Adipocyte (in vitro differentiated cells): ENCODE results near the gene NPHP3.

Experiments
- DNase-seq: peaks from one replicate; pipeline ENCODE4 v3.0.0-alpha.2; 2015; ENCODE audit warnings: low read depth
- H3K27me3 ChIP-seq: replicated peaks from 2 replicates; pipeline ENCODE4 v1.7.0; 2013; ENCODE audit warnings: mild to moderate bottlenecking, low read length, moderate library complexity; ENCODE audit not compliant: control insufficient read depth, insufficient read depth
- H3K36me3 ChIP-seq: 2 replicates; pipeline ENCODE4 v1.7.0; 2013; ENCODE audit warnings: low read length, mild to moderate bottlenecking, moderate library complexity; ENCODE audit not compliant: control insufficient read depth, insufficient read depth, severe bottlenecking
- H3K4me1 ChIP-seq: 2 replicates; pipeline ENCODE4 v1.7.0; 2013; ENCODE audit warnings: mild to moderate bottlenecking, low read length, moderate library complexity; ENCODE audit not compliant: control insufficient read depth, insufficient read depth
- H3K4me3 ChIP-seq: 2 replicates; pipeline ENCODE4 v1.7.0; 2013; ENCODE audit warnings: mild to moderate bottlenecking, low read length, moderate library complexity
- H3K9ac ChIP-seq: 2 replicates; pipeline ENCODE4 v1.7.0; 2013; ENCODE audit warnings: mild to moderate bottlenecking, low read length, moderate library complexity
- H3K9me3 ChIP-seq: 2 replicates; pipeline ENCODE4 v1.7.0; 2013; ENCODE audit warnings: mild to moderate bottlenecking, low read length, moderate library complexity; ENCODE audit not compliant: control insufficient read depth

NPHP3 gene

DNA sequence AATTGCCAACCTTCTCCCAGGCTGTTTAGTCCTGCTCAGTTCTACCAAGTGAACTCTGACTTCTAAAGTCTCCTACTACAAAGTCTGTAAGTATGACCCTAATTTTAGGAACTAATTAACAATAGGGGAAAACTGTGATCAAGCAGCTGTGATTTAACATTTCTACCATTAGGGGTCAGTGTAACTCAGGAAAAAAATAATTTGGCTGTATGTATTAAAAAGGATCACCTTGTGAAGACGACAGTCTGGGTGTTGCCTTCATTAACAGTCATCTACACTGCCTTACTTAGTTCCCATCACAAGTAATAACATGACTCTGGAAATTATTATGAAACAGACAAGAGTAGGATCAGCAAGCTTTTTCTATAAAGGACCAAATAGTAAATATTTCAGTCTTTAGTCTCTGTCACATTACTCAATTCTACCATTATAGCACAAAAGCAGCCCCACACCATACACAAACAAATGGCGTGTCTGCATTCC, 4.2 kb upstream of the NPHP3 start:
- H3K4me1 ChIP-seq: peaks cover 9% of the 10 kb centered on the region
- no peaks in the 10 kb centered on the region for H3K27me3 ChIP-seq
- H3K9ac ChIP-seq: no peak overlapping the region
- no peak overlapping the region for H3K4me3 ChIP-seq
- H3K36me3 ChIP-seq: no peaks in the 10 kb centered on the region
- H3K9me3 ChIP-seq: no peaks in the 10 kb centered on the region
- peak; percentile 67 for DNase-seq

DNA sequence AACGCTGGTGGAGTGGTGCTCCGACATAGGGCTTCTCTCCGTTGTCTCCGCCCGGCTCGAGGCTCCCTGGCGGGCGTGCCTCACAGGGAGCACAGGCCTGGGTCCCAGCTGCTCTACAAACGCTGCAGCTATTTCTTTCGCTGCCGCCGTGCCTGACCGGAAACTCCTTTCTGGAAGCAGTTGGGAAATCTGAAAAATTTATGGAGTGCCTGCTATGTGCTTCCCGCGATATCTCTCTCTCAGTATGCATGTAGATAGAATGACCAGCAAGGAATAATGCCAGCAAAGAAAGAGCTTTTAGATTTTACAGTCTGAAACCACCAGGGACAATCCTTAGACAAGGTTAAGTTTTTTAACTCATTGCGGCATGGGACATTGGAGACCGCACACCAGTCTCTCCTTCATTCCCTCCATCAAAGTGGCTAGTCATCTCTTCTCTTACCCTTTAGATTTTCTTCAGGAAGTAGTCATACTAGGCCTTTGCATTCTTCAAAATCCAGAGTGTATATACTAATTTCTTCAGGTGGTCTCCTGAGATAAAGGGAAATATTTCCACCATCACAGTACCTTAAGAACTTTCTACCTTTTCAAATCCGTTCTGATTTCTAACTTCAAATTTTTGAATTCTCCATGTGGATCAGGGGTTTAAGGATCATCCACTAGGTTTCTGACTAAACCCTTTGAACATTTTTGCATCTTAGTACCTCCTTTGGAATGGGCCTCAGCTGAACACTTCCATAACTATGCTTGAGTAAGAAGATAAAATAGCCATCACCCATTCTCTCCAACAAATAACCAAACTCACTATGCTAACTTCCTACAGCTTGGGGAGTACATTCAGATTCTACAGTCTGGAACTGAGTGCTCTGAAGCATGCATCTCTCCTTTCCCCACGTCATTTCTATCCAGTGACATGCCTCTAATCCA, 1.1 kb upstream of the NPHP3 start:
- peaks cover 29% of the 10 kb centered on the region for H3K4me1 ChIP-seq
- no peaks in the 10 kb centered on the region for H3K9me3 ChIP-seq
- H3K27me3 ChIP-seq: no peaks in the 10 kb centered on the region
- peak overlapping the region; percentile 92 for H3K9ac ChIP-seq
- DNase-seq: no peak
- peaks cover 3% of the 10 kb centered on the region for H3K36me3 ChIP-seq
- H3K4me3 ChIP-seq: peak overlapping the region; percentile 95

DNA sequence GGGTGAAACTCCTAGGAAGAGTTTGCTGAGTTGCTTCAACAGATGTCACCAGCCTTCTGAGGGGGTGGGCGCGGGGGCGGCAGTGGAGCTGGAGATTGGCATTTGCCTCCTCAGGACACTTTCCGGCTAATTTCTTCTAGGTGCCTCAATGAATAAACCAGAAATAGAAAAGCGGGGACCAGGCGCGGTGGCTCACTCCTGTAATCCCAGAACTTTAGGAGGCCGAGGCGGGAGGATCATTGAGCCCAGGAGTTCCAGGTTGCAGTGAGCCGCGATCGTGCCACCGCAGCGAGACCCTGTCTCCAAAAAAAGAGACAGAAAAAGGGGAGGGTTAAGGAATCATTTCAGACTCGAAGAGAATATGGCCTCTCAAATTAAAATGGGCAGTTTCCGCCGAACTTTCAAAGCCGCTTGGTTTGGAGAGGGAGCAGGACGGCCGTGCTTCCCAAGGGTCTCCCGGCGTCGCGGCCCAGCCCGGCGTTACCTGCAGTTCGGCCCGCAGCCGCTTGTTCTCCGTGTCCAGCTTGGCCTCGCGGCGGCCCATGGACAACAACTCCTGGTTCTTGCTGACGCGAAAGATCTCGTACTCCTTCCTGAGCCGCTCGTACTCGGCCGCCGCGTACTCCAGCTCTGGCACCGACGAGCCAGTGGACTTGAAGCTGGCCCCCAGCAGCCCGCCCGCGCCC, 587 bp downstream of the NPHP3 start:
- no peaks in the 10 kb centered on the region for H3K9me3 ChIP-seq
- H3K36me3 ChIP-seq: peaks cover 14% of the 10 kb centered on the region
- peak overlapping the region; percentile 92 for H3K9ac ChIP-seq
- H3K27me3 ChIP-seq: no peaks in the 10 kb centered on the region
- DNase-seq: peak; percentile 83
- H3K4me3 ChIP-seq: peak overlapping the region; percentile 93
- H3K4me1 ChIP-seq: peaks cover 29% of the 10 kb centered on the region

DNA sequence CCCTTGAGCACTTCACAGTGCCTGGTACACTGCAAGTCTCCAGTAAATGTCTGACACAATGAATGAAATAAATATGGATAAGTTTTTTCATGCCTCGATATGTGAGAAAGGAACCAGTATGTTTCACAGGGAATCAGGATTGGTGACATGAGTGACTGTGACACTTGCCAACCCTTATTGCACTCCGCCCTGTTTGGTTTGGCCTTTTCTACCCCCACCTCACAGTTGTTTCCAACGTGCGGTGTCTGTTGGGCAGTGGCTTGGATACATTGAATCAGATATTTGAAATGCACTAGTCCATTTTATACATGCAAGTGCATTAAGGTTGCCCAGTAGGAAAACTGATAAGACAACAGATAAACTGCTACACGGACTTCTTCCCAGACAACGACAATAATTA, 2.0 kb downstream of the NPHP3 start:
- no peak for DNase-seq
- peaks cover 23% of the 10 kb centered on the region for H3K36me3 ChIP-seq
- no peaks in the 10 kb centered on the region for H3K9me3 ChIP-seq
- H3K4me3 ChIP-seq: peak overlapping the region; percentile 93
- peaks cover 29% of the 10 kb centered on the region for H3K4me1 ChIP-seq
- no peaks in the 10 kb centered on the region for H3K27me3 ChIP-seq
- peak overlapping the region; percentile 29 for H3K9ac ChIP-seq

DNA sequence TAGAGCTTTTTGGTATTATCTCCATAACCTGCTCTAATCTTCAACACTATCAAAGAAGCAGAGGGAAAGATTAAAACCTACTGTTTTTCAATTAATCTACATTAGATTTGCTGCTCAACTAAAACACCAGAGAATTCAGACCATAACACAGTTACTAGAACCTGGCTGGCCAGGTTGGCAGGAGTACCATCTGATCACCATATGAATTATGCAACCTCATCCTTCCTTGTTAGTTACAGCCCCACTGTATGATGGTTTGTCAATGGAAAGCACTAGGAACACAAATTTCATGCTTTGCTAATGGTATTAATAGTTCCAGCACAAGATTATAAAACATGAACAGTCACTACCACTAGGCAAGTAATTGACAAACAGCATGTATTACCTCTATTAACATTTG, 5.8 kb downstream of the NPHP3 start:
- peaks cover 48% of the 10 kb centered on the region for H3K36me3 ChIP-seq
- H3K27me3 ChIP-seq: no peaks in the 10 kb centered on the region
- H3K4me3 ChIP-seq: no peak overlapping the region
- no peak for DNase-seq
- peaks cover 23% of the 10 kb centered on the region for H3K4me1 ChIP-seq
- no peaks in the 10 kb centered on the region for H3K9me3 ChIP-seq
- H3K9ac ChIP-seq: no peak overlapping the region

DNA sequence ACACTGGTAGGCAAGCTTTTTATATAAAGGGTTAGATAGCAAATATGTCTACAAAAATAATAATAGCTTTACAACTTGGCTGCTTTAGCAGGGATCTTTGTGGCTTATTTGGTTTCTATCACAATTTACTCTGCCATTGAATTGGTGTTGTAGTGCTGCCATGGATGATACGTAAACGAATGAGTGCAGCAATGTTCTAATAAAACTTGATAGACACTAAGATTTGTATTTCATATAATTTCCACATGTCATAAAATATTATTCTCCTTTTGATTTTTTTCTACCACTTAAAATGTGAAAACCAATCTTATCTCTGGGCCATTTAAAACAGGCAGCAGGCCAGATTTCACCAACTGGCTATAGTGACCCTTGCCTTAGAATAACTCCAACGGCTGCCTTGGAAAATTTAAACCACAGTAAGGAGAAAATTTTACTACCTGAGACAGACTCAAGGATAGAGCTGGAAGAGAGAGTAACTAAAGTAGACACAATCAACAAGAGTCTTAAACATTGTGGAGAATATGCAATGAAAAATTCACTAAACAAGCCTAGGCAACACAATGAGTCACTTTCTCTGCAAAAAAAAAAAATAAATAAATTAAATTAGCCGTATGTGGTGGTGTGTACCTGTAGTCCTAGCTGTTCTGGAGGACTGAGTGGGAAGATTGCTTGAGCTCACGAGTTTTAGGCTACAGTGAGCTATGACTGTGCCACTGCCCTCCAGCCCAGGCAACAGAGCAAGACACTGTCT, 8.1 kb downstream of the NPHP3 start:
- Histone ChIP-seq H3K36me3 (peaks cover 67% of the 10 kb centered on the region), H3K4me1 (peaks cover 4% of the 10 kb centered on the region)

DNA sequence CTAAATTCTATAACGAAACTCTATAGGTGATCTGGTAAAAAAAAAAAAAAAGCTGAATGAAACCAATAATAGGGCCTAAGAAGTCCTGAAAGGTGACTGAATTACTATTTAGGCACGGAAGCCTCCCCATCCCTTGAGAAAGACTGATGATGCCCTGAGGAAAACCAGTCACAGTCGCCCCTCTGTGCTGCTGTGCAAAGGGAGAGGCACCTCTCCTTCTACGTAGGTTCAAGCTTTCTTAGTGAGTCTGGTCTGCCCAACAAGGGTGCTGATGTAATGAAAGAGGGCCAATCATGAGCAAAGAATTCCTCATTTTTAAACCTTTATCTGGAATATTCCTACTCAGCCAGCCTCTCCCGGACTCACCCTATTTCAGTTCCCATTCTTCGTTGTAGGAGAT, 11.9 kb downstream of the NPHP3 start:
- Histone ChIP-seq H3K27me3 (no peaks in the 10 kb centered on the region), H3K36me3 (peaks cover 74% of the 10 kb centered on the region), H3K4me1 (peaks cover 4% of the 10 kb centered on the region), H3K9me3 (no peaks in the 10 kb centered on the region), H3K9ac (no peak overlapping the region), H3K4me3 (no peak overlapping the region)
- no peak for DNase-seq

More for the DNA sequence above, 8.1 kb downstream of the NPHP3 start:
- Histone ChIP-seq H3K9me3 (no peaks in the 10 kb centered on the region), H3K27me3 (no peaks in the 10 kb centered on the region), H3K9ac (no peak overlapping the region), H3K4me3 (no peak overlapping the region)
- DNase-seq: no peak

DNA sequence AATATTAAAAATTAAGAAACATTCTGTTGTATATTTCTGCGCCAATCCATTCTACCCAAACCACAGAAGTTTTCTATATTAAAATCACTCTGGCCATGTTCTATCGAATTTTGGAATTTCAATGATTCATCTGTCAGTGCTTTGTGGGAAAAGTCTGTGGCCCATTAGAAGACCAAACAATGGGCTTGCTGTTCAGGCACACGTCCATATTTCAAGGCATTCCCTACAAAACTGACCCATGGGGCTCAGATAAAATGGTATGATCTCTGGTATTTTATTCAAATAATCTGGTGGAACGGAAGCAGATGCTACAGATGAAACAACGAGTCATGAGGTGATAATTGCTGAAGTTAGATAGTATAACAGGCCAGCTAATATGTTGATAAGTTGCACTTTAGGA, 12.4 kb downstream of the NPHP3 start:
- peaks cover 4% of the 10 kb centered on the region for H3K4me1 ChIP-seq
- H3K9ac ChIP-seq: no peak overlapping the region
- no peak overlapping the region for H3K4me3 ChIP-seq
- H3K27me3 ChIP-seq: no peaks in the 10 kb centered on the region
- H3K36me3 ChIP-seq: peaks cover 77% of the 10 kb centered on the region
- DNase-seq: no peak
- H3K9me3 ChIP-seq: no peaks in the 10 kb centered on the region

DNA sequence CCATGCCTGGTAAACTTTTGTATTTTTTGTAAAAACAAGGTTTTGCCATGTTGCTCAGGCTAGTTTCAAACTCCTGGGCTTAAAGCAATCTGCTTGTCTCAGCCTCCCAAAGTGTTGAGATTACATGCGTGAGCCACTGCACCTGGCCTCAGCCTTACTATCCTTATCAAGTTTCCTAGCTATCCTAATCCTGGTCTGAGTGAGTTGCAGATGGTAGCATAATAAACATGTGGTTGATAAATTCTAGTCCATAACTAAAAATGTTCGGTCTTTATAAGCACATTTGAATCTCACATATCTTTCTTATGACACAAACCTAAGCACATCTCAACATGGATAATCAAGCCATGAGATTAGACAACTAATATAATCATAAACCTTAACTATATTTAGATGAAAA, 18.5 kb downstream of the NPHP3 start:
- DNase-seq: no peak
- H3K9ac ChIP-seq: no peak overlapping the region
- no peak overlapping the region for H3K4me3 ChIP-seq
- no peaks in the 10 kb centered on the region for H3K9me3 ChIP-seq
- H3K27me3 ChIP-seq: no peaks in the 10 kb centered on the region
- no peaks in the 10 kb centered on the region for H3K4me1 ChIP-seq
- peaks cover 91% of the 10 kb centered on the region for H3K36me3 ChIP-seq

DNA sequence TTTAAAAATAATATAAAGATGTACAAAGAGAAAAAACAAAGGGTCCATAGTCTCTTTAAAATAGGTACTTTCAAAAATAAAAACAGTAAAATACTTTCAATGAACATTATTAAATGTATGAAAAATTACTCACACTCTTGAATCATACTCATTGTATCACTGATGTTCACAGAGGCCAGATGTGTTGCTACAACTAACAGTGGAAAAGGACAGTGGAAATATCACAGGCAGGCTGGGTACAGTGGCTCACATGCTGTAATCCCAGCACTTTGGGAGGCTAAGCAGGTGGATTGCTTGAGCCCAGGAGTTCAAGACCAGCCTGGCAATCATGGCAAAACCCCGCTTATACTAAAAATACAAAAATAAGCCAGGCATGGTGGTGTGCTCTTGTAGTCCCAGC, 26.8 kb downstream of the NPHP3 start:
- no peak for DNase-seq
- Histone ChIP-seq H3K36me3 (peaks cover 95% of the 10 kb centered on the region), H3K9me3 (no peaks in the 10 kb centered on the region)

DNA sequence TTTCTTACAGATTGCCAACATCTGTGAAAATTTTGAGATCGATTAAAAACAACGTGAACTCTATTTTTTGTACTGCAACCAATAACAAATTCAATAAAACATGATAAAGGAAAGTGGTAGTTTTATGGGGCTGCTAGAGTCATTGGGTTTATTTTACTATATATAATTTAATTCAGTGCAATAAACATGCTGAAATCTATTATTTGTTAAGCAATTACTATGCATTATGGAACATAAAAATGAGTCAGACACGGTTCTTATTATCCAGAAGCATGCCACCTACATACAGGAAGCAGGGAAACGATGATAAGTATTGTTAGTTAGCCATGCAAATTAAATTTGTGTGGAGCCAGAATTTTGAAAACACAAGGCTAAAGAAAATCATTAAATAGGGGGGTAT, 27.2 kb downstream of the NPHP3 start:
- Histone ChIP-seq H3K9me3 (no peaks in the 10 kb centered on the region), H3K4me3 (no peak overlapping the region), H3K9ac (no peak overlapping the region), H3K36me3 (peaks cover 95% of the 10 kb centered on the region), H3K27me3 (no peaks in the 10 kb centered on the region), H3K4me1 (no peaks in the 10 kb centered on the region)
- no peak for DNase-seq

More for the DNA sequence above, 26.8 kb downstream of the NPHP3 start:
- Histone ChIP-seq H3K27me3 (no peaks in the 10 kb centered on the region), H3K4me3 (no peak overlapping the region), H3K9ac (no peak overlapping the region), H3K4me1 (no peaks in the 10 kb centered on the region)
